HG02970 (cell line): ENCODE measurements around the gene MAP3K20.
"Not testable (repeated sequence)": the region's sequence is repeated elsewhere in the genome, so short reads cannot be mapped to it uniquely, and the experiment has no call there.

Experiments
- ATAC-seq: cut with Tn5 transposase; IDR thresholded peaks from one replicate; pipeline ENCODE4 v1.9.1; 2021; ENCODE audit warnings: mild to moderate bottlenecking, moderate library complexity, moderate number of reproducible peaks; ENCODE audit not compliant: unreplicated experiment, low FRiP score

MAP3K20 gene

DNA sequence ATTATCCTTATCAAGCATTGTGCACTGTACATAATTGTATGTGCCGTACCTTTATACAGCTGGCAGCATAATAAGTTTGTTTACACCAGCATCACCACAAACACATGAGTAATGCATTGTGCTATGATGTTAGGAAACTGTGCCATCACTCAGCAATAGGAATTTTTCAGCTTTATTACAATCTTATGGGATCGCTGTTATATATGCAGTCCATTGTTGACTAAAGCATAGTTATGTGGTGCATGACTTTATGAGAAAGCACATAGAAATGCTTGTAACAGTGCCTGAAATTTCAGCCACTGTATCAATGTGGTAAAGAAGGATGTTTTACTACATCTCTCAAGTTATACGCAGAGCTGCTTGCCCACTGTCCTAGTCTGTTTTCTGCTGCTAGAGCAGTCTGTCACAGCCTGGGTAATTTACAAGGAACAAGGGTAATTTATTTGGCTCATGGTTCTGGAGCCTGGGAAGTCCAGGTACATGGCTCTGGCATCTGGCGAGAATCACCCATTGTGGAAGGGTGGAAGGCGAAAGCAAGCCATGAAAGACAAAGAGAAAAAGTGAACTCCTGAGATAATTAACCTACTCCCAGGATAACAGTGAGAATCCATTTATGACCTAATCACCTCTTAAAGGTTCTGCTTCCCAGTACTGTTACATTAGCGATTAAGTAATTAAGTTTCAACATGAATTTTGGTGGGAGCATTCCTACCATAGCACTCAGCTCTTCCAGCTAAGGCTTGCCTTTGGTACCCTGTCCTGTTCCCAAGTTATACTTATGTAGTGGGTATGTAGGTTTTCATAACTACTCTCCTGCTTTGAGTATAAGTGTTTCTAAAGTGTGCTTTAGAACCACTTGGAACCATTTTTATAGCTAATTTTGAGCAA, 4.6 kb downstream of the MAP3K20 start:
- ATAC-seq = no peak

DNA sequence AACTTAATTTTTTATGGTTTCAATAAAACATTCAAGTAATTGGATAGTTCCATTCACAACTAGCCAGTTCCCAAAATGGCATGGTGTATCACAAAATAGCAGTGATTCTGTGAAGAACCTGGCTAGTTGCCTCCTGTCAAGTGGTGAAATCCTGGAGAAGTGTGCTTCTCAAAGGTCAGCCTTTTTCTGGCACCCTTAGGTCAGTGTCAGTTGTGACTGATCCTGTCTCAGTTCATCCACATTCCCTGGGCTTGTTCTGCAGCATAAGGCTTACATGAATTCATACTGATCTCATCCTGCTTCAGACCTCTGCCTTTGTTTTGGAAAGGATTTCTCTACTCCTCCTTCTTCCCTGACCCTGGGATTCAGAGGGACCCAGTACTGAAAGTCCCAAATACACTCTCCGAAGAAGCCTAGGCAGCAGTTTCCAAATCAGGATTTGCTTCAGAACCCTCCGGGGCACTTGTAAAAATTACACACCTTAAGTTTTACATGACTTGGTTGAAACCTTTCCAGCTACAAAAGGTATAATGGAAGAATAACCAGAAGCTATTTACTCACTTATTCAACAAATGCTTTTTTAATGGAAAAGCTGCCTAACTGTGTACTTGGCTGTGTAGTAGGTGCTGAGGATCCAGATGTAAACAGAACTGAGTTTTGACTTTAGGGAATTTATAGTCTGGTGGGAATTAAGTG, 11.0 kb downstream of the MAP3K20 start:
- ATAC-seq = no peak

DNA sequence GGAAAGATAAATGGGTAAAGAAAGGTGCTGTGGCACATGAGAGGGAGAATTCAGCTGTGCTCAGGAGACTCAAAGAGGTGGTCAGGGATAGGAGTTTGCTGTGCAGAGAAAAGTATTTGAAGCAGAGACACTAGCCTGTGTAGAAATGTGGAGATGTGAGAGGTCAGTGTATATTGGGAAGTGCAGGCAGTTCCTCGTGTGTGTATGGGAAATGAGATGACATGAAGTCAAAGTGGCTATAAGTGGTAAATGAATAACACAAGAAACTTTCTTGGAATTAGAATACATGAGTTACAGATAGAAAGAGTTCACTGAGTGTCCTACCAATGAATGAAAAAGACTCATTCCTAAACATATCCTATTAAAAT, 11.6 kb downstream of the MAP3K20 start:
- no peak for ATAC-seq

GRCh38 chr2:173087793-173088496, 12.3 kb downstream of the MAP3K20 start:
- ATAC-seq = no peak

- ATAC-seq = no peak
These were observed 14.7 kb downstream of the MAP3K20 start for GRCh38 chr2:173090276-173090877.

DNA sequence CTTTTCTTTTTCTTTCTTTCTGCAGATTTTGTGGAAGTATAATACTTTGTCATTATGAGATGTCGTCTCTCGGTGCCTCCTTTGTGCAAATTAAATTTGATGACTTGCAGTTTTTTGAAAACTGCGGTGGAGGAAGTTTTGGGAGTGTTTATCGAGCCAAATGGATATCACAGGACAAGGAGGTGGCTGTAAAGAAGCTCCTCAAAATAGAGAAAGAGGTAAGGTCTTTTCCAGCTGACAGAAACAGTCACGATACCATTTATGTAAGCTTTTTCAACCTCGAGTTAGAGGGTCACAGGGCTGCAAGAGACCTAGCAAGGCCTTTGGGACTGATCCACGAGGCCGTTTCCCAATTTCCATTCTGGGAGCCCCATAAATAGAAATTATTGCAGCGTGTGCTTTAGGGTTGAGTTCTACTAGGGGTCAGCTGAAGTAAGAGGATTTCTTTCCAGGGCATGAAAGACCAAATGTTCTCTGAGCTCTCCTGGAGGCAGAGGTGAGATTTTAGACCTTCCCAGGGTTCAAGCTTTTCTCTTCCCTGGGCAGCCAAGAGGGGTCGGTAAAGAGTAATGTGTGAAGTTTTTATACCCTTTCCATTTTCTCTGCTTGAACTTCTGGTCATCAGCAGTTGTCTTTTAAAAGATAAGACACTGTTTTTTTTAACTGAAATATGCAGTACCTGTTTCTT, 15.5 kb downstream of the MAP3K20 start:
- no peak for ATAC-seq

DNA sequence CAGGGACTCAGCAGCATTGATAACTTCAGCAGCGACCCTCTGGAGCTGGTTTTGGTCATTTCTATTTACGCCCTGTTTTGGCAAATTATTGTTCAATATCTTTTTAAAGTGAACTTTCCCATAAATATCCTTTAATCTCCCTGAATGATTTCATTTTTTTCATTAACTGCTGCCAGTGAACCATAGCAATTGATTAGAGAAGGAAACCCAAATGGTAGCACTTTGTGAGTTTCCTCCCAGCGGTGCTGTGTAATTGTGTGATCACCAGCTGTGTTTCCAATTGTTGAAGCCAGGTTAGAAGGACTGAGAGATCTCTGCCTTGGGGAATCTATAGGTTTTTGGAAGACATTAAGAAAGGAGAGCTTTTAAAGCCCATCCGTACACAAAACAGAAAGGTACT, 16.3 kb downstream of the MAP3K20 start:
- no peak for ATAC-seq

DNA sequence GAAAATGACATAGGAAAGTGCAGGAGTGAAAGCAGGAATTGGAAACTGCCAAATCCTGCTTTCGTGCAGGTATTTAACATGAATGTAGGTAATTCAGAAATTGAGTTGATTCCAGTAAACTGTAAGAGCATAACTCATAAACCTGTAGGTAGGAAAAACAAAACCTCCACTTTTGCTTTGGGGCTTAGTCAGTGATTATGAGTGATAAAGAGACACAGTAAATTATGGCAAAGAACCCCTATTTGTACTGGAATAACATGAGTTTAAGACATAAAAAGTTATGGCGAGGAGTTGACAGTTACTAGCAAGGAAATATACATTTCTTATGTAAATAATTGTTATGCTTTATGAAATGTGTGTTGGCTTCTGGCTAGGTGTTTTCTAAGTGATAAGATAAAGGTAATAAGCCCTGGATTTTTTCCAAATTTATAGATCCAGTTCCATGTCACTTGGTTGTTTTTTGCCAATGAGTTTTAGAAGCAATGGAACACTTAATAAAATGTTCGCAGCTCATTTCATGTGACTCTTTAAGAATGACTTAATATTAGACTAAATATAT, 17.3 kb downstream of the MAP3K20 start:
- ATAC-seq = no peak

DNA sequence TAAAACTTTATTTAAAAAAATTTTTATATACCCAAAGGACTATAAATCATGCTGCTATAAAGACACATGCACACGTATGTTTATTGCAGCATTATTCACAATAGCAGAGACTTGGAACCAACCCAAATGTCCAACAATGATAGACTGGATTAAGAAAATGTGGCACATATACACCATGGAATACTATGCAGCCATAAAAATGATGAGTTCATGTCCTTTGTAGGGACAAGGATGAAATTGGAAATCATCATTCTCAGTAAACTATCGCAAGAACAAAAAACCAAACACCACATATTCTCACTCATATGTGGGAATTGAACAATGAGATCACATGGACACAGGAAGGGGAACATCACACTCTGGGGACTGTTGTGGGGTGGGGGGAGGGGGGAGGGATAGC, 18.0 kb downstream of the MAP3K20 start:
- not testable (repeated sequence) for ATAC-seq

GRCh38 chr2:173094731-173095130, 19.1 kb downstream of the MAP3K20 start:
- ATAC-seq = no peak

DNA sequence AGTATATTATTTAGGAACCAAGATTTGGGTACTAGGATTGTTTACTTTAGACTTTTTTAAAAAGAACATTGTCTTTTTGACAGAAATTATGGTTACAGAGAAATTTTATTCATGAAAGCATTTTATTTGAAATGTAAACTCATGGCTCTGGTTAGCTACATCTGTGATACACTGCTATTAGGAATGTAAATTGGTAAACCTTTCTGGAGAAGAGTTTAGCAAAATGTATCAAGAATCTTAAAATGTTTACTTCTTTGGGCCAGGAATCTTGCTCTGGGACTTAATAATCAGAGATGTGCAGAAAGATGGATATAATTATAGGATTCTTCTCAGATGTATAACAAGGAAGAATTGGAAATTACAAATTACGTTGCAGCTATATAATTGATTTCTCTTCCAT, 19.7 kb downstream of the MAP3K20 start:
- no peak for ATAC-seq

- ATAC-seq = no peak
These were observed 23.6 kb downstream of the MAP3K20 start for GRCh38 chr2:173099271-173099670.

- ATAC-seq = no peak
These were observed 24.2 kb downstream of the MAP3K20 start for GRCh38 chr2:173099804-173100203.

- no peak for ATAC-seq
These were observed 26.0 kb downstream of the MAP3K20 start for GRCh38 chr2:173101687-173102086.

- no peak for ATAC-seq
These were observed 28.5 kb downstream of the MAP3K20 start for GRCh38 chr2:173104156-173104555.

DNA sequence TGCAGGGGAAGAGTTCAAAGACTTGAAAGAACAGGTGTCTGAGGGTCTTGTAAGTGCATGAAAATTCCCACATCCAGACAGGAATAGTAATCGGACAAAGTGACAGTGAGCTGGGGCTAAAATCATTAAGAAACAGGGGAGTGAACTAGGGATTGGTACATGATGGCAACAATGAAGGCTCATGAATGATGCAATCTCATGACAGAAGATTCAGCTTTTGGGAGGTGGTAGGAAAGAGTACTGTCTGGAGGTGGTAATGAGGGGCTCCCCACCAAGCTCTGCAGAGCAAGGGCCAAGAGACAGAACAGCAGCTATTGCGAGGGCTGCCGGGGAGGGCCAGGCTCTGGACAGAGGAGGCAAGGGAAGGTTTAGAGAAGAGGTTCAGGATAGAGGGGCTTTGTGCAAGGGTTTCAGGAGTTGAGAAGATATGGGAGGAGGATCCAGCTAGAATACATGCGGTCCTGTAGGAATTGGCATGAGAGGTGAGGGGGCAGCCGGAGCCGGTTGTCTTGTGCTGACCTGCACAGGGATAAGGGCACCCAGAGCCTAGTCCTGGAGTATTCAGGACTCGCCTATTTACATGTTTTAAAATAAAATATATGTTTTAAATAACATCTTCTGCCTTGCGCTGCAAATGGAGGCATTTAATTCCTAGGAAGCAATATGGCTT, 31.4 kb downstream of the MAP3K20 start:
- ATAC-seq = no peak

- ATAC-seq = no peak
These were observed 32.0 kb downstream of the MAP3K20 start for GRCh38 chr2:173107629-173108022.

DNA sequence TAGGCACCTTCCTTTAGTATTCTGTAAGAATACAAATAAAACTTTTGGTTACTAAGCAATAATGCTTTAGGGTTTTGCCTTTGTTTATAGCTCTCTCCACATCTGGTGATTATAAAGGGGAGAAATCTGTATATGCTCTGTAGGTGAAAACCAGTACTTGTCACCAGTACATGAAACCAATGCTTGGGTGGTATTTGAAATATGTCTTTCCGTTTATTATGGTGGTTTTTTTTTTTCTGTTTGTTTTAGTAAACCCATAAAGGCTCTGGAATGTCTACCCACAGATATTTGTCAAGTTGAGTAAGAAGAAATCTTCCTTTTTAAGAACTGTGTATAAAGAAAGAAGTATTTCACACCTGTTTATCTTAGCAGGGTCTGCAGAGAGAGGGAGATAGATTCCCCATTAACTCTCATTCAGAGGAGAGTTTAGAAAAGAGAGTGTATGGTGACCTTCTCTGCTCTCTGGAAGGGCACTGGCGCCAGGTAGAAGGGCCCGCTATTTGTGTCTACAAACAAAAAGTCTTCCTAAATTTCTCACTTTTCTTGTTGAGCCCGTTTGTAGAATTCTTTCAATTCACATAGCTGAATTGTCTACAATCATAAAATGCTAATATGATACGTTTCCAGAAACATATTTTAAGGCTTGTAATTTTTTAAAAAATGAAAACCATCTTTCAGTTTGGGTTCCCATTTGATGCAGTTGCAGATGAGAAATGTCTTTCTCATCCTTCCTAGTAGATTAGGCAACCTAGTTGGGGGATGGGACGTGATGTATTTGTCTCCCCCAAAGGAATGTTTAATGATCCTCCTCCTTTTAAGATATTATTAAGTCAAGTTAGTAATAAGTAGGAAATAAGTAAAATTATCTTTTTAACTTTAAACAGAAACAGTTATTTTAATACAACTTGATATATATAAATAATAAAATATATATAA, 33.9 kb downstream of the MAP3K20 start:
- ATAC-seq = no peak
